Measurements from ENCODE around the gene COL5A3.

- TF ChIP-seq SNAI2 (CRISPR knock-in tag; IDR thresholded peaks at IDR 0.05) (no peak), ZC3H10 (CRISPR knock-in tag; IDR thresholded peaks at IDR 0.05) (no peak), BACH2 (CRISPR knock-in tag; IDR thresholded peaks at IDR 0.05; ENCODE audit: borderline replicate concordance) (no peak), CREB5 (CRISPR knock-in tag; IDR thresholded peaks at IDR 0.05; ENCODE audit: low read depth) (no peak), ZNF8 (CRISPR knock-in tag; IDR thresholded peaks at IDR 0.05) (no peak), ARNTL (CRISPR knock-in tag; IDR thresholded peaks at IDR 0.05; ENCODE audit: borderline replicate concordance, low read depth) (no peak), ISL1 (CRISPR knock-in tag; IDR thresholded peaks at IDR 0.05) (no peak), PATZ1 (CRISPR knock-in tag; IDR thresholded peaks at IDR 0.05; ENCODE audit: borderline replicate concordance) (no peak), ZNF70 (CRISPR knock-in tag; IDR thresholded peaks at IDR 0.05) (no peak), CSDC2 (CRISPR knock-in tag; IDR thresholded peaks at IDR 0.05) (no peak), GLIS3 (CRISPR knock-in tag; IDR thresholded peaks at IDR 0.05) (no peak), ZFP30 (CRISPR knock-in tag; IDR thresholded peaks at IDR 0.05) (no peak), RARB (CRISPR knock-in tag; IDR thresholded peaks at IDR 0.05) (no peak)
These were observed 4.5 kb downstream of the COL5A3 start for GRCh38 chr19:10005632-10006334.

All from SK-N-SH treated with all-trans-retinoic acid at 6 μM for 48 hours (cell line).